ENCODE measurements around the gene PACRGL. TPM values are rescaled to one million over a fixed set of nuclear protein-coding genes. Genes with fewer than 3 reads are reported as not detected.

The PACRGL gene
- total and polyA plus RNA-seq, 10 of the 15 experiments (the other 5 are each of a cell fraction or from before 2014, with no cell fraction given) = 1.7 to 17.2 (median 7.3) TPM

- H3K36me3 ChIP-seq (ENCODE audit: control insufficient read depth in 2 of 2, insufficient read depth in 2 of 2, low read length in 1 of 2) = no peaks in the 10 kb centered on the region
- in situ Hi-C loops (cut with MboI) = loop anchor here (25.0 kb wide), 1 partner anchor 1446 kb away; no protein-coding TSS in a partner anchor
- CTCF ChIA-PET = interaction anchor here (0.6 to 3.6 kb wide), 7 partner anchors 10 to 288 kb away, joined by 3 to 24 read pairs (median 4); no protein-coding TSS in a partner anchor
- TF ChIP-seq, protein P1, sequence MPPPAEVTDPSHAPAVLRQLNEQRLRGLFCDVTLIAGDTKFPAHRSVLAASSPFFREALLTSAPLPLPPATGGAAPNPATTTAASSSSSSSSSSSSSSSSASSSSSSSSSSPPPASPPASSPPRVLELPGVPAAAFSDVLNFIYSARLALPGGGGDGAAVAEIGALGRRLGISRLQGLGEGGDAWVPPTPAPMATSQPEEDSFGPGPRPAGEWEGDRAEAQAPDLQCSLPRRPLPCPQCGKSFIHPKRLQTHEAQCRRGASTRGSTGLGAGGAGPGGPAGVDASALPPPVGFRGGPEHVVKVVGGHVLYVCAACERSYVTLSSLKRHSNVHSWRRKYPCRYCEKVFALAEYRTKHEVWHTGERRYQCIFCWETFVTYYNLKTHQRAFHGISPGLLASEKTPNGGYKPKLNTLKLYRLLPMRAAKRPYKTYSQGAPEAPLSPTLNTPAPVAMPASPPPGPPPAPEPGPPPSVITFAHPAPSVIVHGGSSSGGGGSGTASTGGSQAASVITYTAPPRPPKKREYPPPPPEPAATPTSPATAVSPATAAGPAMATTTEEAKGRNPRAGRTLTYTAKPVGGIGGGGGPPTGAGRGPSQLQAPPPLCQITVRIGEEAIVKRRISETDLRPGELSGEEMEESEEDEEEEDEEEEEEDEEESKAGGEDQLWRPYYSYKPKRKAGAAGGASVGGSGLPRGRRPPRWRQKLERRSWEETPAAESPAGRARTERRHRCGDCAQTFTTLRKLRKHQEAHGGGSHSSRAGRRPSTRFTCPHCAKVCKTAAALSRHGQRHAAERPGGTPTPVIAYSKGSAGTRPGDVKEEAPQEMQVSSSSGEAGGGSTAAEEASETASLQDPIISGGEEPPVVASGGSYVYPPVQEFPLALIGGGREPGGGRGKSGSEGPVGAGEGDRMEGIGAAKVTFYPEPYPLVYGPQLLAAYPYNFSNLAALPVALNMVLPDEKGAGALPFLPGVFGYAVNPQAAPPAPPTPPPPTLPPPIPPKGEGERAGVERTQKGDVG (CRISPR knock-in tag; IDR thresholded peaks at IDR 0.05) = no peak
- TF ChIP-seq, protein P2, sequence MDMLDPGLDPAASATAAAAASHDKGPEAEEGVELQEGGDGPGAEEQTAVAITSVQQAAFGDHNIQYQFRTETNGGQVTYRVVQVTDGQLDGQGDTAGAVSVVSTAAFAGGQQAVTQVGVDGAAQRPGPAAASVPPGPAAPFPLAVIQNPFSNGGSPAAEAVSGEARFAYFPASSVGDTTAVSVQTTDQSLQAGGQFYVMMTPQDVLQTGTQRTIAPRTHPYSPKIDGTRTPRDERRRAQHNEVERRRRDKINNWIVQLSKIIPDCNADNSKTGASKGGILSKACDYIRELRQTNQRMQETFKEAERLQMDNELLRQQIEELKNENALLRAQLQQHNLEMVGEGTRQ (IDR thresholded peaks at IDR 0.05; ENCODE audit: borderline replicate concordance, low read depth, low read length) = no peak
- no peak overlapping the region for H3K27ac ChIP-seq (ENCODE audit: control insufficient read depth, insufficient read depth)
- 41% methylated on average over 3 of the region's 3 CpGs for WGBS (ENCODE audit: insufficient coverage, insufficient replicate concordance, low lambda C conversion rate, missing lambda C conversion rate)
- intact Hi-C loops (cut with micrococcal nuclease; ENCODE audit: unreplicated experiment) = loop anchor here (5.0 to 10.0 kb wide), 2 partner anchors 1458 to 1996 kb away; no protein-coding TSS in a partner anchor
- ATAC-seq (no peak), DNase-seq (ENCODE audit: low read depth, low spot score) (no peak), FAIRE-seq (no peak)
- H3K4me1 ChIP-seq (ENCODE audit: control insufficient read depth, insufficient read depth, low read length) = no peaks in the 10 kb centered on the region
- no peak overlapping the region for H3K4me2 ChIP-seq (ENCODE audit: control insufficient read depth, insufficient read depth)
- no peaks in the 10 kb centered on the region for H3K79me2 ChIP-seq (ENCODE audit: control insufficient read depth, insufficient read depth, low read length)
- no peak overlapping the region for H3K9ac ChIP-seq (ENCODE audit: control insufficient read depth, insufficient read depth, low read length)
- SMC1A ChIA-PET (ENCODE audit: uncharacterized antibody, unreplicated experiment) = interaction anchor here (0.7 to 1.1 kb wide), 3 partner anchors 261 to 287 kb away, joined by 3 read pairs; no protein-coding TSS in a partner anchor
- BruUV-seq (replicated peaks) = no TSS peak
- RAD21 ChIA-PET (ENCODE audit: unreplicated experiment) = no interaction called here
- H4K20me1 ChIP-seq (ENCODE audit: control insufficient read depth, insufficient read depth) = no peaks in the 10 kb centered on the region
- H3K4me3 ChIP-seq = no peak overlapping the region
- POLR2A ChIA-PET = no interaction called here
- no peak overlapping the region for H2AFZ ChIP-seq (ENCODE audit: control insufficient read depth, low read depth, low read length)
- H3K9me3 ChIP-seq (replicated peaks; ENCODE audit: control insufficient read depth, insufficient read depth, low read length) = no peaks in the 10 kb centered on the region
- no peaks in the 10 kb centered on the region for H3K27me3 ChIP-seq (replicated peaks in 1 of 2; ENCODE audit: control insufficient read depth in 2 of 2, insufficient read depth in 2 of 2, low read length in 1 of 2)
Observed at GRCh38 chr4:20682853-20683252, 17.4 kb upstream of the PACRGL start.
